GM19239 (cell line): ENCODE results near the gene JPH4.
A peak's percentile ranks its signal among the peaks of the same experiment; 100 is the strongest.

ENCODE experiments used
- DNase-seq: peaks from one replicate; pipeline ENCODE4 v3.0.0; 2011; ENCODE audit warnings: low spot score; ENCODE audit not compliant: insufficient read length
- FAIRE-seq: peaks from 2 replicates; lab custom pipeline; 2011; peaks lifted over from hg19 to GRCh38; lab: Jason Lieb, UNC

The JPH4 gene

GRCh38 chr14:23566778-23567185 lies 11.8 kb downstream of the JPH4 start:
- FAIRE-seq (peak; percentile 58), DNase-seq (no peak)

DNA sequence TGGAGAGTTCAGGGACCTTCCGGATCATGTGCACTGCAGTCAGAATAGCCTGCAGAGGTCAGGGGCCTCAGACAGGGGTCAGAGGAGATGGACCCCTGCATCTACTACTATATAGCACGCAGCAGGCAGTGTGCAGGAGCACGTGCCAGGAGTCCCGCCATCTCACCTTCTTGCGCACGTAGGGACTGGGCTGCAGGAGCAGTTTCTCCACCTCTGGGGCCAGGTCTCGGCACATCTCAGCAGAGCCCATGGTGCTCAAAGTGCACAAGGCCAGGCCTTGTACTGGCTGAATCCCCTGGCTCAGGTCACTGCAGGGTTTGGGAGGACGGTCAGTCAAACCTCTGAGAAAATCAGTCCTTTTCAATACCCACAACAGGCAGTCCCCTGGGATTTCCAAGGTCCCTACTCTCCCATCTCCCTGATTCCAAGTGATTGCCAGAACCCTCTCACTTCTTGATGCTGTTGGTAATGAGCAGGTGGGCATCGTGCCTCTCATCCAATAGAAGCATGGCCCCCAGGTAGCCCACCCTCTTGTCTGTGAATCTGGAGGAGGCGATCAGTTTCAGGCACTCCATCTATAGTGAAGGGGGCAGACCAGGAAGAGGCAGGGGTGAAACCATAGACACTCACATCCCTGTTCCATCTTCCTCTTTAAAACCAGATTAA lies 12.3 kb downstream of the JPH4 start:
- DNase-seq (no peak), FAIRE-seq (no peak)

GRCh38 chr14:23565626-23566025 lies 13.0 kb downstream of the JPH4 start:
- FAIRE-seq (no peak), DNase-seq (no peak)

DNA sequence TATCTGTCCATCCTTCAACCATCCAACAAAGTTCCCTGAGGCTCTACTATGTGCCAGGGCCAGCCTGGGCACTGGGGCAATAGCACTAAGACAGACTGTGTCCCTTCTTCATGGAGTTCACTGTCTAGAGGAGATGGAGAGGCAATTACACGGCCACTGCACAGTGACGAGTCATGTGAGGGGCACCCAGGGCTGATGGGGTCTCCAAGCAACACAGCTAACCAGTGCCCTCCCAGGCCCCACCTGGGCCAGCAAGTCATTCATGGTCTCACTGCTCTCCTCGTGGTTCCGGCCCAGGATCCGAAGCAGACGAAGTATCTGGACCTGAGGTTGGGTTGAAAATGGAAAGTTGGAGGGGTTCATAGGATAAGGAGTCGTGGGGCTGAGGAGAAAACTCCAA lies 13.7 kb downstream of the JPH4 start:
- no peak for DNase-seq
- FAIRE-seq, result no peak

- no peak for DNase-seq
- no peak for FAIRE-seq
These were observed 14.3 kb downstream of the JPH4 start for GRCh38 chr14:23564181-23564812.

DNA sequence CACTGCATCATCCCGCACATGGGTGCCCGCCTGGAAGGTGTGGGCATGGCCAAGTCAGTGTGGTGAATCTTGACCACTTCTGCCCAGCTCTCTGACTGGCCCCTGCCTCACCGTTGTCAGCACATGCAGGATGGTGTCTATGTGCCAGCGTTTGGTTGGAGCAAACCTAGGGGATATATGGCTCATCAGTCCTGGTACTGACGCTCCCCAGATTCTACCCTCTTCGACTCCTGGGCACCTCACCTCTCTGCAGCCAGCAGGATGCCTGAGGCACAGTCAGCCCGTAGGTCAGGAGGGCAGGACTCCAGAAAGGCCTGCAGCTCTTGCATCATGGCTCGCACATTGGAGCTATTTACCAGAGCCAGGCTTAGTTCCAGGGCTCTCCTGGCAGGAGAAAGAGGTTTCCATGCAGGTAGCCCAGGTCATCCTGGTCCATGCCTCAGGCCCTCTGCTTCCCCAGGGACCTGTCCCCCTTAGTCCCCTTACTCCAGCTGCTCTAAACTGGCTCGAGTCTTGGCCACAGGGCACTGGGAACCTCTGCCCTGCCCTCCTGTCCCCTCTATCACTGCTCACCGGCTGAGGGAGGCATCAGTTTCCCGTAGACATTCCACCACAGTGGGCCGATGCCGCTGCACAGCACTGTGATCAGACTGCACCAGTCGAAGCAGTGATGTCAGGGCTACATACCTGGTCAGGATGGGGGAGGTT lies 15.0 kb downstream of the JPH4 start:
- FAIRE-seq (no peak), DNase-seq (no peak)

DNA sequence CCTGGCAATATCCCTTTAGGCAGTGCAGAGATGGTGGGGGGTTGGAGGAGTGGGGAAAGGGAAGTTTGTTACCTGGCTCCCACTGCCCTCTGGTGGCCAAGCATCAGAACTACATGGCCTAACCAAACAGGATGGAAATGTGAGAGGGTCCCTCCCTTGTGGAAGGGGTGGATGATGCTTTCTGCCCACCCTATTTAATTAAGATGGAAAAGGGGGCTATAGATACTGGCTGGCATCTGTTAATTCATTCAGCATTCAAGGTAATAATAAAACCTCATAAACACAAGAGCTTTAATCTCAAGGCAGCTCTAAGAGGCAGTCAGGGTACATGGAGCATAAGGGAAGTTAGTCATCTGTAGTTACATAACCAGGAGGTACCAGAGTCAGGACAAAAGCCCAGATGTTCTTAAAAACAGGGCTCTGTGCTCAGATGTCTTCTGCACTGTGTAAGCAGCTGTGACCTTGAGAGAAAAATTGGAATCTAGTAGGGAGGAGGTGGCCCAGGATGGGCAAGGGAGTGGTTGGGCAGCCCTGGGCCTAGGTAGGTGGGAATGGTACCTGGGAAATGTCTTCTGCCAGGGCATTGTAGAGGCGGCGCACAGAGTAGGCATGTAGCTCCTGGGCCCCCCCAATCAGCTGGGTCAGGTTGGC lies 15.6 kb downstream of the JPH4 start:
- DNase-seq, result no peak
- FAIRE-seq, result peak; percentile 71

DNA sequence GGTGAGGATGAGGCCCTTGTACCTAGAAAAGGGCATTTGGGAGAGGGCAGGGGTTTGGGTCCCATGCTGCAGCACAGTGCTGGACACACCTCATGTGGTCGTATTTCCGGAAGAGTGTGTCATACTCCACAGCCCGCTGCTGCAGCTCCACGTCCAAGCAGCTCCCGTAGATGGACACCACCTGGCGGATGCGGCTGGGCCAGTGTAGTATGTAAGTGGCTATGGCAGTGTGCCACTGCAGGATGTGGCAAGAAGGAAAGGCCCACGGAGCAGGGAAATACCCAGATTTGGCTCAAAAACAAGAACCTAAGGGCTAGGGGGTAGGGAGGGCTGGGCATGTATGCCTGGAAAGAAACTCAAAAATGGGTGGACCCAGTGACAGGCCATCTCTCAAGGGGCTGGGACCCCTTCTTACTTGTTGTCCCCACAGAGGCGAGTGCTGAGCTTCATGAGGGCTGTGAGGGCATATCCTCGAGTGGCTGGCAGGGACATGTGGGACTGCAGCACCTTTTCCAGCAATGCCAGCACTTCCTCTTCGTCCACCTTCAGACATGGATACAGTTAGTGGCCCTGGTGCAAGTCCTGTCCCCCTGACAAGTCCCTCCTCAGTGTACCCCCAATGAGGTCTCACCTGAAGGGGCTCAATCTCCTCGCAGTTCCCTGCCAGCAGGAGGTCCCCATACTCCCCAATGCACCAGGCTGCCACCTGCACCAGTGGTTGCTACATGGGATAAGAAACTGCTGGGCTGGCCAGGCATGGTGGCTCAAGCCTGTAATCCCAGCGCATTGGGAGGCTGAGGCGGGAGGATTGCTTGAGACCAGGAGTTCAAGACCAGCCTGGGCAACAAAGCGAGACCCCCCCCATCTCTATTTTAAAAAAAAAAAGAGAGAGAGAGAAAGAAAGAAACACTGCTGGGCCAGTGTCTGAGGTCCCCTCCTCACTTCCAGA lies 16.4 kb downstream of the JPH4 start:
- DNase-seq, result no peak
- FAIRE-seq, result no peak

- FAIRE-seq (no peak), DNase-seq (no peak)
These were observed 17.3 kb downstream of the JPH4 start for GRCh38 chr14:23561259-23561658.

DNA sequence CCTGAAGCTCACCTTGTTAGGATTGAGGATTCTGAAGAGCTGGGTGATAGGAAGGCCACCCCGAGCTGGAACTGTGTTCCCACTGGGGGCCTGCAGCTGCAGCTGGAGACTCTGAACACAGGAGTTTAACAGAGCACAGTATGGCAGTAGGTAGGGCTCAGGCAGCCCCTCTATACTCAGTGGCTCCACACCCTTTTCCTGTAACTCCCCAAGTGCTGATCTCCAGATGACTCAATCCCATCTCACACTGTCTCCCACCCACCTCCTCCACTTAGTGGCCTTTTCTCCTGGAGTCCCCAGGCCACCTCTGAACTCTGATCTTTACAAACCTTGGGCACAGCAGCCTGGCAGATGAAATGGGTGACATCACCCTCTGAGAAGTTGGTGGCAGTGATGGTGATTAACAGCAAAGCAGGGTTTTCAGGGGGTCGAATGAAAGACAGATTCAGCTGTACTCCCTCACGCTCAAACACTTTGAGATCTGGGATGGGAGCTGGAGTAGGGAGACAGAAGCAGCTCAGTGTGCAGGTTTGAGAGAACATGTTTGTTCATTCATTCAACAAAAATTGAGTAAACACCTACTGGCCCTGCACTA lies 18.6 kb downstream of the JPH4 start:
- no peak for DNase-seq

GRCh38 chr14:23559010-23559925 lies 19.3 kb downstream of the JPH4 start:
- DNase-seq (no peak), FAIRE-seq (no peak)

More for the DNA sequence above, 18.6 kb downstream of the JPH4 start:
- FAIRE-seq, result no peak

DNA sequence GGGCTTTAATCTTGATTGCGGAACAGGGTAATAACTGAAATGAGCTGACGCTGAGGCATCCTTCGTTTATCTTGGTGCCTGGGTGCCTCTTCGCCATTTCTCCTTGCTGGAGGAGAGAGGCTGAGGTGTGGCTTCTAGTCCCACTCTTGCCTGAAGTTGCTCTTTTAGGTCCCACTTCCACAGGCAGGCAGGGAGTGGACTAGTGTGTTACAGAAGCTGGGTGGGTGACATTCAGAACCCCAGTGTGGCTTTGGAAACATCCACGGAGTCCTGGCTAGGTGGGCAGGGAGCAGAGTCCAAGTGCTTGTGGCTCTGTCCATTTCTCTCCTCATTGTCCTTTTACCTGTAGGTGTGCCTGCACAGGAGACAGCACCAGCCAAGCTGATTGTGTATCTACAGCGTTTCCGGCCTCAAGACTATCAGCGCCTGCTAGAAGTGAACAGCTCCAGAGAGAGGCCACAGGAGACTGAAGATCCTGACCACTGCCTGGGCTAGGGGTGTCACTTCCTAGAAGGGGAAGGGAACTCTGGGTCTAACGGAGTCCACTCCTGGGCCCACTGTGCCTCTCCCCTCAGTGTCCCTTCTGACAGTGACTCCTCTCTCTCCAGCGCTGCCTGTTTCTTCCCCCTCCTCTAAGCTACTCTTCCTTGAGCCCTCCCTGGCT lies 20.1 kb downstream of the JPH4 start:
- FAIRE-seq (no peak), DNase-seq (no peak)

DNA sequence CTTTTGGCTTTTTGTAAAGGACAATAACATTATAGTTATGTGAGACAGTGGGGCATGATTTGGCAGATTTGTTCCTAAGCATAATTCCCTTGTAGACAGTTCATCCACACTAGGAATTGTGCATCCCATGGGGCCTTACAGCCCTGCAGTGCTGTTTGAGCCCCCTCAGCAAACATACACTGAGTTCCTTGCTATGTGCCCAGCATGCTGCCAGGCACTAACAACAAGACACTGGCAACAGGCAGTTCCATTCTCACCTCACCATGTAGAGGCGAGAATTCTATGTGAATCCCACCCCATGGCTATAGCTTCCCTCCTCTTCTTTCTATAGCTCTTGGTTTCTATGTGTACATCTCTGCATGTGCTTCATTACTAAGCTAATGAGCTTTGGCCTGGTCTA lies 20.6 kb downstream of the JPH4 start:
- no peak for DNase-seq
- FAIRE-seq, result no peak

GRCh38 chr14:23557521-23557920 lies 21.1 kb downstream of the JPH4 start:
- DNase-seq, result no peak
- FAIRE-seq, result no peak

DNA sequence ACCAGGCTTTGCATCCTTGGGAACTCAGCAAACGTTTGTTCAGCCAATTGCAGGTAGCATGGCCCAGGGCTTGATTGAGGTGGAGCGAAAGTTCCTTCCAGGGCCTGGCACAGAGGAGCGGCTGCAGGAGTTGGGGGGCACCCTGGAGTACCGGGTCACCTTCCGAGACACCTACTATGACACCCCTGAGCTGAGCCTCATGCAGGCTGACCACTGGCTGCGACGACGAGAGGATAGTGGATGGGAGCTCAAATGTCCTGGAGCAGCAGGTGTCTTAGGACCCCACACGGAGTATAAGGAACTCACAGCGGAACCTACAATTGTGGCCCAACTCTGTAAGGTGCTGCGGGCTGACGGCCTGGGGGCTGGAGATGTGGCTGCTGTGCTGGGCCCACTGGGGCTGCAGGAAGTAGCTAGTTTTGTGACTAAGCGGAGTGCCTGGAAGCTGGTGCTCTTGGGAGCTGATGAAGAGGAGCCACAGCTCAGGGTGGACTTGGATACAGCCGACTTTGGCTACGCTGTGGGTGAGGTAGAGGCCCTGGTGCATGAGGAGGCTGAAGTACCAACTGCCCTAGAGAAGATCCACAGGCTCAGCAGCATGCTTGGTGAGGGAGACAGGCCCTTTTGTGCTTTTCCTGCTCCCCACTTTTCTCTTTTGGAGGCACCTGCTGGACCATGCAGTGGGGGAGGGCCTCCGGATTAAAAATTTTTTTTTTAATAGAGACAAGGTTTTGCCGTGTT lies 21.7 kb downstream of the JPH4 start:
- no peak for DNase-seq
- no peak for FAIRE-seq

- FAIRE-seq, result peak; percentile 79
- peak; percentile 92 for DNase-seq
These were observed 22.5 kb downstream of the JPH4 start, which contains the start of gene THTPA for GRCh38 chr14:23555882-23556699. TSS of gene THTPA (plus strand) at chr14:23556271. CDS start at chr14:23556758, 487 bp downstream.
